ENCODE results near the gene BMP2K. TPM values are rescaled to one million over a fixed set of nuclear protein-coding genes. Genes with fewer than 3 reads are reported as not detected.

The BMP2K gene
- polyA plus RNA-seq, 1 experiment = 36.5 TPM

- Histone ChIP-seq H3K27me3 (ENCODE audit: control insufficient read depth, insufficient read depth, low read length) (no peaks in the 10 kb centered on the region), H3K27ac (ENCODE audit: low read depth, low read length) (no peak overlapping the region), H3K9me3 (ENCODE audit: control insufficient read depth, insufficient read depth, low read length) (no peaks in the 10 kb centered on the region), H3K4me3 (ENCODE audit: low read depth, low read length) (no peak overlapping the region)
- no peak for TF ChIP-seq CTCF (IDR thresholded peaks at IDR 0.05; ENCODE audit: low read depth, low read length)
- POLR2A ChIA-PET = no interaction called here
- DNase-seq (ENCODE audit: low read depth, low spot score) = no peak
- CTCF ChIA-PET = no interaction called here
Measured at GRCh38 chr4:78748381-78748780, 27.8 kb upstream of the BMP2K start.

DNA sequence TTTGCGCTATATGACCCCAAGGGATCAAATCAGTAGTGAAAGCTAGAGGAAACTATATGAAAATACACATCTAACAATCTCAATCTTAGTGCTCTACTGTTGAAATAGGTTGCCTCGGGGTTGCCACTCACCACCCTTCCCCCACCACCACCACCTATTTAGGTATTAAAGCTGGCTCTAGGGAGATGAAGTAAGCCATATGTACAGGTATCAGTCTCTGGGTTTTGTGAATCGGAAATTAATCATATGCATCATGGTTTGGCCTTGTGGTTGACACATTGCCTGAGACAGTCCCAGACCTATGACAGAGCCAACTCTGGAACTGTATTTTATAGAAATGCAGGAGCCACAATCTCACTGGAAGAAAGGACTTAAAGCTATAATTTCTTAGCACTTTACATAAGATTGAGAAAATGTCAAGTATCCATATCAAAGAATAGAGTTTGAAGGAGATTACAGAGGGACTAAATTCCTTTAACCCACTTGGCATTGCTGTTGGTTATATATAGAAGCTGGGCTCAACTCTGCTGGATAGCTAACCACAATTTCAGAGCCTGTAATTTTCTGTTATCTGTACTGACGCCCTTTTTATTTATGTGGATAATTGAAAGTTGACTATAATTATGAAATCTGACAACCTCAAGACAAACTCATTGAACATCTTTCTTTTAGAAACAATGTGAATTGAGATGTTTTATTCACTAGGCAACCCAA is 26.7 kb upstream of the BMP2K start:
- Histone ChIP-seq H3K27me3 (ENCODE audit: control insufficient read depth, insufficient read depth, low read length) (no peaks in the 10 kb centered on the region), H3K27ac (ENCODE audit: low read depth, low read length) (no peak overlapping the region), H3K9me3 (ENCODE audit: control insufficient read depth, insufficient read depth, low read length) (no peaks in the 10 kb centered on the region), H3K4me3 (ENCODE audit: low read depth, low read length) (no peak overlapping the region)
- ChIA-PET CTCF (interaction anchor here (0.8 to 1.1 kb wide), 3 partner anchors 31 to 174 kb away, joined by 3 to 4 read pairs (median 3); no protein-coding TSS in a partner anchor), POLR2A (no interaction called here)
- TF ChIP-seq CTCF (IDR thresholded peaks at IDR 0.05; ENCODE audit: low read depth, low read length) = no peak
- DNase-seq (ENCODE audit: low read depth, low spot score) = no peak

DNA sequence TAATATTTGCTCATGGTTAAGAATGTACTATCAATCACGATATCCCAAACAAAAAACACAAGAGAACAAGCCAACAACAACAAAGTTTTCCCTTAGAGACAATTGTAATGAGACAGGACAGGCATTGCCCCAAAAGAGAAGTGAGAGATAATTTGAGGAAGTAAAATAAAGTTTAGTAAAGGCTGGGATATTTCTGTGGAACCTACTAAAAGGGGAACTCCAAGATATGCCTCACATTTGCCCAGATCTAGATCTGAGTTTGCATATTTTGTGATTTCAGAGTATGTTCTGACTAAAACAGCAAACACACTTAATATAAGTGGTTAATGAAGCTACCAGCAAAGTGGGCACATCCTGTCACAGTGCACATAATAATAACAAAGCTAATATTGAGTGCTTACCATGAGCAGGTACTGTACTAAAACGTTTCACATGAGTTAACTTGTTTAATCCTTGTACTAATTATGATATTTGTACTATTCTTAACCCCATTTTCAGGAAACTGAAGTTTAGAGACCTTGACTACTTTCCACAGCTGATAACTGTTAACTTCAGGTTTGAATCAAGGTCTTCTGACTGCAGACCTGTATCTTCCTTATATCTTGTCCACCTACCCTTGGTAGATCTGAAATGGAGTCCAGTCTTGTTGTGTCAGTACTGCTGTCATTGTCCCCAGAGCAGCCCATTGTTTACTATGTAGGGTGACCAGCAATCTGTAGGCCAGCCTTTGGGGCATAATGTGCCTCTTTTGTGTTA is 26.0 kb upstream of the BMP2K start:
- no peak overlapping the region for H3K27ac ChIP-seq (ENCODE audit: low read depth, low read length)
- POLR2A ChIA-PET = no interaction called here
- no peaks in the 10 kb centered on the region for H3K27me3 ChIP-seq (ENCODE audit: control insufficient read depth, insufficient read depth, low read length)
- no peak for DNase-seq (ENCODE audit: low read depth, low spot score)
- CTCF ChIA-PET = interaction anchor here (0.8 to 1.1 kb wide), 2 partner anchors 30 to 106 kb away, joined by 3 read pairs; no protein-coding TSS in a partner anchor
- no peaks in the 10 kb centered on the region for H3K9me3 ChIP-seq (ENCODE audit: control insufficient read depth, insufficient read depth, low read length)
- no peak for TF ChIP-seq CTCF (IDR thresholded peaks at IDR 0.05; ENCODE audit: low read depth, low read length)
- no peak overlapping the region for H3K4me3 ChIP-seq (ENCODE audit: low read depth, low read length)

- Histone ChIP-seq H3K27me3 (ENCODE audit: control insufficient read depth, insufficient read depth, low read length) (no peaks in the 10 kb centered on the region), H3K4me3 (ENCODE audit: low read depth, low read length) (no peak overlapping the region), H3K27ac (ENCODE audit: low read depth, low read length) (no peak overlapping the region), H3K9me3 (ENCODE audit: control insufficient read depth, insufficient read depth, low read length) (no peaks in the 10 kb centered on the region)
- ChIA-PET POLR2A (no interaction called here), CTCF (no interaction called here)
- DNase-seq (ENCODE audit: low read depth, low spot score) = no peak
- no peak for TF ChIP-seq CTCF (IDR thresholded peaks at IDR 0.05; ENCODE audit: low read depth, low read length)
Measured at GRCh38 chr4:78753091-78753490, 23.1 kb upstream of the BMP2K start.

DNA sequence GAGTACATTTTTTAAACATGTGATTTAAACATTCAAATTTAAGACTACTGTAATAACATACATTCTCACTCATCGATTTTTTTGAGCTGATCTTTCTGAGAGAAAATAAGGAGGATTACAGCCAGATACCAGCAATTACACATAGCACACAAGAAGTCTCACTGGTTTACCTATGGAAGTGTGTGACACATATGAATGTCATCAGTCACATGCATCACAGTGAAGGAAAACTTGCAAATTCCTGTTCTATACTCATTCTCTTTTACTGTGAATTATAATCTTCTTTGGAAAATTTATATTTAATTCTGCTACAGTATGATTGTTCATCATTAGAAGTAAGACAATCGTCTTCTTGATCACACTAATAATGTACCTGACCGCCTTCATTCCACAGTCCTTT is 21.3 kb upstream of the BMP2K start:
- Histone ChIP-seq H3K27ac (ENCODE audit: low read depth, low read length) (no peak overlapping the region), H3K4me3 (ENCODE audit: low read depth, low read length) (no peak overlapping the region), H3K27me3 (ENCODE audit: control insufficient read depth, insufficient read depth, low read length) (no peaks in the 10 kb centered on the region), H3K9me3 (ENCODE audit: control insufficient read depth, insufficient read depth, low read length) (no peaks in the 10 kb centered on the region)
- TF ChIP-seq CTCF (IDR thresholded peaks at IDR 0.05; ENCODE audit: low read depth, low read length) = no peak
- ChIA-PET CTCF (interaction anchor here (1.0 kb wide), 1 partner anchor 110 kb away, joined by 3 read pairs; no protein-coding TSS in a partner anchor), POLR2A (no interaction called here)
- no peak for DNase-seq (ENCODE audit: low read depth, low spot score)
